HG02642 (cell line): Measurements from ENCODE around the gene GPC1.
"Not testable (repeated sequence)": the region's sequence is repeated elsewhere in the genome, so short reads cannot be mapped to it uniquely, and the experiment has no call there.

Source experiments
- ATAC-seq: cut with Tn5 transposase; IDR thresholded peaks from one replicate; pipeline ENCODE4 v1.9.1; 2021; ENCODE audit warnings: mild to moderate bottlenecking; ENCODE audit not compliant: unreplicated experiment, poor library complexity

The GPC1 gene

GRCh38 chr2:240482141-240482540 is 46.7 kb downstream of the GPC1 start:
- ATAC-seq = no peak

DNA sequence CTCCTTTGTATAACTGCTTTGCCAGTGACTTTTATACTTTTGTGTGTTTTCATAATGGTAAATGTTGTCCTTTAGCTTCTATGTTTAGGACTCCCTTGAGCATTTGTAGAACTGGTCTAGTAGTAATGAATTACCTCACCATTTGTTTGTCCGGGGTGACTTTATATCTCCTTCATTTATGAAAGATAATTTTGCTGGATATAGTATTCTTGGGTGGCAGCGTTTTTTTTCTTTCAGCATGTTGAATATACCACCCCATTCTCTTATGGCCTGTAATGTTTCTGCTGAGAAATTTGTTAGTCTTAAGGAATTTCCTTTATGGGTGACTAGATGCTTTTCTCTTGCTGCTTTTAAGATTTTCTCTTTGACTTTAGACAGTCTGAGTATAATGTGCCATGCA is 56.0 kb downstream of the GPC1 start:
- ATAC-seq = no peak

GRCh38 chr2:240494194-240494793 is 58.8 kb downstream of the GPC1 start:
- ATAC-seq = no peak

GRCh38 chr2:240494942-240495341 is 59.5 kb downstream of the GPC1 start:
- not testable (repeated sequence) for ATAC-seq

GRCh38 chr2:240497082-240497481 is 61.6 kb downstream of the GPC1 start:
- ATAC-seq = not testable (repeated sequence)

GRCh38 chr2:240498171-240498957 is 62.9 kb downstream of the GPC1 start:
- ATAC-seq = no peak

DNA sequence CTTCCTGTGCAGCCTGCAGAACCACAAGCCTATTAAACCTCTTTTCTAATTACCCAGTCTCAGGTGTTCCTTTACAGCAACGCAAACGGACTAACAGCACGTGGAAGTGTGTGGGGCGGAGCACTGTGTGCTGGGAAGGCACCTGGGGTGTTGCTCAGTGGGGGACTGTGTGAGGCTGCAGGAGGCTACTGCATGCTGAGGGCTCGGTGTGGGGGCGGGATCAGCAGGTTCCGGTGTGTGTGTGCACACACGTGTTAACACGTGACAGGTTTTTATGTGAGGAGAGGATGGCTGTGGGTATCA is 63.4 kb downstream of the GPC1 start:
- no peak for ATAC-seq

- no peak for ATAC-seq
Observed at GRCh38 chr2:240499309-240500301, 64.1 kb downstream of the GPC1 start.

- no peak for ATAC-seq
Observed at GRCh38 chr2:240500561-240501423, 65.3 kb downstream of the GPC1 start.

DNA sequence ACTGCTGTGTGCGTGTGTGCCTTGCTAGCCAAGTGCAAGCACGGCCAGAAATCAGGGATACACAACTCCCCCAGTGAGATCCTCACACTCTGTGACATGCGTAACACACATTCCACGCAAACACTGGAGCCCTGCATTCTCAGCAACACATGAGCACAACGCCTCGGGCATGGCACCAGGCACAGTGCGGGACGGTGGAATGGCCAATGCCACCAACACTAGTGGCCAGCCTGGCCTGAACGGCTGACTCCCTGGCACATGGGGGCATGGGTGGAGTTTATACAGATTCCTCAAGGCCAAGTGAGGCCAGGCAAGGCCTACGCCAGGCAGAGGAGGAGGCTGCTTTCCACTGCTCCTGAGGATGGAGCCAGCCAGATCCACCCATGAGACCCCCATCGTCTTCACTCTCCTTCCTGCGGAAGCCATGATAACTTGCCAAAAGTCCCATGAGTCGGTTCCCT is 66.1 kb downstream of the GPC1 start:
- ATAC-seq = no peak

DNA sequence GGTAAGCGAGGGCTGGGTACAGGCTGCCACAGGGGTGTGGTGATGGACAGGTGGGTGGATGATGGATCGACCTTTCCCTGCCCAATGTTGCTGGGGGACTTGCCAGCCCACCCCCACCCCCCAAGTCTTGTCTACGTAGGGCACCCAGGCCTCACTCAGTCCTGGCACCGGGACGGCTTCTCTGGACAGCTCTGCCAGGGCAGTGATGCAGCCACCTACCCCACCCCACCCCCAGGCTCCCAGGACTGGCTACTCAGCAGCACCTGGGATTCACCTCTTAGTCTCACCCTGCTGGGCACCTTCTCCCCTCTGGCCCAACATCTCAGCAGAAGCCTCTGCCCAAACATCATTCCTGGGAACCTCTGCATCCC is 66.6 kb downstream of the GPC1 start:
- ATAC-seq = no peak

DNA sequence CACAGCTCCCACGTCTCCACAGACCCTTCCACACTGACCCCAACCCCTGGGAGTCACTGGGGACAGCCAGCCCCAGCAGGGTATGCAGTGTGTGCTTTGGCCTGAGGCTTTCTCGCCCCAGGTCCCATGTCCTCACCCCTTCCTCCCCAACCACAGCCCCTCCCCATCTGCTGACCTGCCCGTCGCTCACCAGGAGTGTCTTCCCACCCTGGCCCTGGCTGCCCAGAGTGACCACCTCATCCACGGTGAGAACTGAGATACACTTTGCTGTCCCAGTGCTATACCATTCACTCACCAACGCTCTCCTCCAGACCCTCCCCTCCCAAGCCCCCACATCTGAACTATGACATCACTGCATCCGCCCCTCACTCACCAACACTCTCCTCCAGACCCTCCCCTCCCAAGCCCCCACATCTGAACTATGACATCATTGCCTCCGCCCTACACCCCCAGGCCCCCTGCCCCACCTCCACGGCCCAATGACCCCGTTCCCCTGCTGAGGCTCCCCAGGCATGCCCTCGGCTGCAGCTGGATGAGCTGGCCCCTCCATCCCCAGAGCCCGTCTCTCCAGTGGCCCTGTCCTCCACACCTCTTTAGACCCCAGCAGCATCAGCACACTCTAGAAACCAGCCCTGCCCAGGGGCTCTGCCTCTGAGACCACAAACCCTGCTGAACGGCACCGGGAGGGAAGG is 67.1 kb downstream of the GPC1 start:
- ATAC-seq = no peak

GRCh38 chr2:240503375-240503774 is 67.9 kb downstream of the GPC1 start:
- no peak for ATAC-seq

DNA sequence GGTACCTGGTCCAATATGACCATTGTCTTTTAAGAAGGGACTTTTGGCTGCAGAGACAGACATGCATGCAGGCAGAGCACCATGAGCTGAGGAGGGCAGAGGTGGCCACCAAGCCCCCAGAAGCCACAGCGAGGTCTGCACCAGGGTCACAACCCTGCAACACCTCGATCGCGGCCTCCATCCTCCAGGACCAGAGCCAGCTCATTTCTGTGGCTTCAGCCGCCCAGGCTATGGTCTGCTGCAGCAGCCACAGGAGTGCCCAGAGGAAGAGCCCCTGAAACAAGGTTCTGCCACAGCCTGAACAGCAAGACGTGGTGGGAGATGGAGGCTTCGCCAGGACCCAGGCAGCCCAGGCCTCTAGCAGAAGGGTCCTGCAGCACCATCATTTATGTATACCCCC is 68.4 kb downstream of the GPC1 start:
- no peak for ATAC-seq

GRCh38 chr2:240505910-240506309 is 70.4 kb downstream of the GPC1 start:
- no peak for ATAC-seq

DNA sequence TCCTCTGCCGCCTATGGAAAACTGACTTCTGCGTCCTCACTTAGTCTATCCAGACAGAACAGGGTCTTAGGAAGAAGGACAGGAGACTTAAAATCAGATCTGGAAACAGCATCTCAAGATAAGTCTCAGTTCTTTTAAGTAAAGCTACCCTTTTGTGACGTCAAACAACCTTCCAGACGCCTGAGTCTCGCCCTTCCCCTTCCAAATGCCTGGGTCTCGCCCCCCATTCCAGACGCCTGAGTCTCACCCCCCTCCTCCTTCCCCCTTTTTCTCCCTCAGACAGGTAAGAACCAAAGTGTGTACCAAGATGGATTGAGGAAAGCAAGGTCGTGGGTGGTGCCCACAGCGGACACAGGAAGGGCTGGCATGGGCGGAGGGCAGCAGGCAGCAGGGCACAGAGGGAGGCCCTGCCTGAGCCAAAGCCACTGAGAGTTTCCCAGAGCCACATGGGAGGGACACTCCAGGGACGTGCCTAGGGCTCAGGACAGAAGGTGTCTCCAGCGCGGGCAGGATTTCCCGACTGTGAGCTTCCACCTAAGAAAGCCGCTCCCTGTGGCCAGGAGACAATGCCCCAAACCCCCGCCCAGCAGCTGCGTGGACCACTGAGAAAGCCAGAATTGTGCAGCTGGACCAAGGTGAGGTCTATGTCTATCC is 71.1 kb downstream of the GPC1 start:
- ATAC-seq = no peak

- no peak for ATAC-seq
Observed at GRCh38 chr2:240507060-240507777, 71.8 kb downstream of the GPC1 start.

DNA sequence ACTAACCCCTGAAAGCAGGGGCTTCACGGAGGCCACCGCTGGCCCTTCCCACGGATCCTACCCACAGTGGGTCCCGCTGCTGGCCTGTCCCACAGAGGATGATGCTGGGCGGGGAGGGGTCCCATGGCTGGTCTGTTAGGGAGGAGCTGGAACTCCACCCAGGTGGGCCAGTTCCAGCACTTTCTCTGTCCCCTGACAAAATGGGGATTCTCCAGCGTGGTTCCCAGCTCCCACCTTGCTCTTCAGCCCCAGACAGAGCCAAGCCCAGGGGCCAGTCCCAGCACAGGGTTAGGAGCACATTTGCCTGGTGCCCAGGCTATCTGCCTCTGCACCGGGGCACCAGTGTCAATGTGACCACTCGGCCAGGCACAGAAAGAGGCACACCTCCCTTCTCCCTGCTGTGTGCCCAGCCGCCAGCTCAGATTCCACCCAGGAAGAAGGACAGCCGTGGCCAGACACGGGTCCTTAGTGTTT is 72.4 kb downstream of the GPC1 start:
- ATAC-seq = no peak
